K562 (cell line): ENCODE data around the gene ZDHHC19. TPM values are rescaled to one million over a fixed set of nuclear protein-coding genes. Genes with fewer than 3 reads are reported as not detected.

Experiments
- BRD4 ChIP-seq: fragments of 200-600 bp; sonication (generic); IDR thresholded peaks from 2 replicates; pipeline ENCODE4 v1.6.1; 2017; ENCODE audit warnings: inconsistent platforms
- C11orf30 ChIP-seq: fragments of 450-650 bp; IDR thresholded peaks from 2 replicates; pipeline ENCODE4 v1.6.1; 2016; ENCODE audit warnings: low read depth, mild to moderate bottlenecking
- CCAR2 ChIP-seq: fragments of 200-400 bp; formaldehyde crosslinking; IDR thresholded peaks from 2 replicates; pipeline ENCODE4 v1.6.1; 2017; ENCODE audit warnings: mild to moderate bottlenecking, low read depth, low read length
- CREM ChIP-seq: IDR thresholded peaks from 2 replicates; pipeline ENCODE4 v1.6.1; 2014; ENCODE audit warnings: antibody characterized with exemption, low read depth
- CXXC5 ChIP-seq: fragments of 250-450 bp; sonication (Bioruptor Pico); IDR thresholded peaks from 2 replicates; pipeline ENCODE4 v1.8.0; 2022; ENCODE audit warnings: inconsistent platforms, mild to moderate bottlenecking, moderate library complexity
- EGR1 ChIP-seq: fragments of 450-650 bp; conservative IDR thresholded peaks from 2 replicates; pipeline ENCODE4 v1.6.1; 2017; ENCODE audit warnings: mild to moderate bottlenecking
- ESRRB ChIP-seq: fragments of 250-450 bp; sonication (Bioruptor Pico); IDR thresholded peaks from 2 replicates; pipeline ENCODE4 v1.5.0; 2020; ENCODE audit warnings: mild to moderate bottlenecking, moderate library complexity, borderline replicate concordance
- HDAC2 ChIP-seq: fragments of 450-650 bp; IDR thresholded peaks from 2 replicates; pipeline ENCODE4 v1.6.1; 2016; ENCODE audit warnings: mild to moderate bottlenecking
- MTA3 ChIP-seq: fragments of 450-650 bp; formaldehyde crosslinking; IDR thresholded peaks from 2 replicates; pipeline ENCODE4 v1.6.1; 2017; ENCODE audit warnings: mild to moderate bottlenecking, borderline replicate concordance
- NFXL1 ChIP-seq: fragments of 450-650 bp; formaldehyde crosslinking; IDR thresholded peaks from 2 replicates; pipeline ENCODE4 v1.4.0; 2021; ENCODE audit warnings: mild to moderate bottlenecking
- PHTF2 ChIP-seq: fragments of 250-450 bp; sonication (Bioruptor Pico); IDR thresholded peaks from 2 replicates; pipeline ENCODE4 v1.5.0; 2021; ENCODE audit warnings: mild to moderate bottlenecking
- POLR3G ChIP-seq: IDR thresholded peaks from 2 replicates; pipeline ENCODE4 v1.6.1; 2011; ENCODE audit not compliant: insufficient read length, insufficient replicate concordance; ENCODE audit errors: extremely low read depth
- RFX5 ChIP-seq: IDR thresholded peaks from 2 replicates; pipeline ENCODE4 v1.6.1; 2011; ENCODE audit warnings: low read depth, mild to moderate bottlenecking, improper control_type of control experiment, low read length
- SMARCC2 ChIP-seq: fragments of 450-650 bp; IDR thresholded peaks from 2 replicates; pipeline ENCODE4 v1.6.1; 2017; ENCODE audit warnings: antibody characterized with exemption, moderate library complexity, mild to moderate bottlenecking, low read depth
- TCF3 ChIP-seq: sonication (generic); formaldehyde crosslinking; IDR thresholded peaks from 2 replicates; pipeline ENCODE4 v1.4.0; 2020; ENCODE audit warnings: mild to moderate bottlenecking, missing genetic modification reagents
- UBTF ChIP-seq, 2 experiments: IDR thresholded peaks; 2 replicates each; pipeline ENCODE4 v1.6.1; 2012; ENCODE audit warnings: improper control_type of control experiment in 2 of 2, low read depth in 2 of 2, low read length in 2 of 2, borderline replicate concordance in 1 of 2
- ZNF12 ChIP-seq: sonication (generic); formaldehyde crosslinking; IDR thresholded peaks from 2 replicates; pipeline ENCODE4 v1.4.0; 2020; ENCODE audit warnings: mild to moderate bottlenecking, missing genetic modification reagents
- ZNF134 ChIP-seq: fragments of 250-450 bp; sonication (Bioruptor Pico); conservative IDR thresholded peaks from 2 replicates; pipeline ENCODE4 v1.4.0; 2020
- ZNF212 ChIP-seq: fragments of 450-650 bp; formaldehyde crosslinking; IDR thresholded peaks from 2 replicates; pipeline ENCODE4 v1.4.0; 2020; ENCODE audit warnings: mild to moderate bottlenecking
- ZNF24 ChIP-seq: fragments of 450-650 bp; IDR thresholded peaks from 2 replicates; pipeline ENCODE4 v1.6.1; 2016
- ZNF316 ChIP-seq: fragments of 450-650 bp; IDR thresholded peaks from 2 replicates; pipeline ENCODE4 v1.6.1; 2016
- ZNF57 ChIP-seq: fragments of 450-650 bp; formaldehyde crosslinking; IDR thresholded peaks from 2 replicates; pipeline ENCODE4 v1.4.0; 2020; ENCODE audit warnings: mild to moderate bottlenecking, moderate library complexity
- ZNF609 ChIP-seq: sonication (generic); formaldehyde crosslinking; IDR thresholded peaks from 2 replicates; pipeline ENCODE4 v1.8.1; 2023; ENCODE audit warnings: missing genetic modification reagents, mild to moderate bottlenecking, borderline replicate concordance
- ZNF695 ChIP-seq: fragments of 450-650 bp; formaldehyde crosslinking; IDR thresholded peaks from 2 replicates; pipeline ENCODE4 v1.4.0; 2020; ENCODE audit warnings: mild to moderate bottlenecking, moderate library complexity
- ZNF76 ChIP-seq: fragments of 250-450 bp; sonication (Bioruptor Pico); IDR thresholded peaks from 2 replicates; pipeline ENCODE4 v1.4.0; 2020; ENCODE audit warnings: mild to moderate bottlenecking, moderate library complexity, borderline replicate concordance
- polyA plus RNA-seq, 8 experiments: library from polyadenylated mRNA; depleted of rRNA in 4 of 8; stranded (reverse) in 5 of 8; unstranded in 3 of 8; fragments of >200 nt; fragmentation: Nextera tagmentation in 2 of 8; fragmentation: Illumina TruSeq in 1 of 8; extraction: Ambion mirVana in 2 of 8; extraction: Trizol in 1 of 8; gene quantifications; 2 replicates each; pipeline versions ENCODE4 v1.2.1 to v1.2.3, GENCODE V29; 2011 to 2014; ENCODE audit warnings: inconsistent platforms in 1 of 8, missing spikeins in 1 of 8
- total RNA-seq, 7 experiments: library from RNA; depleted of rRNA in 6 of 7; stranded (reverse); fragments of >200 nt in 6 of 7; fragmentation: Illumina TruSeq in 2 of 7; extraction: Trizol in 2 of 7; gene quantifications; 2 replicates each; pipeline versions ENCODE4 v1.2.1 to v1.2.3, GENCODE V29; 2011 to 2021; ENCODE audit warnings: low replicate concordance in 1 of 7

The ZDHHC19 gene
- total and polyA plus RNA-seq, 9 of the 15 experiments (the other 6 are each of a cell fraction or from before 2014, with no cell fraction given) = 0.40 to 5.5 (median 1.1) TPM

DNA sequence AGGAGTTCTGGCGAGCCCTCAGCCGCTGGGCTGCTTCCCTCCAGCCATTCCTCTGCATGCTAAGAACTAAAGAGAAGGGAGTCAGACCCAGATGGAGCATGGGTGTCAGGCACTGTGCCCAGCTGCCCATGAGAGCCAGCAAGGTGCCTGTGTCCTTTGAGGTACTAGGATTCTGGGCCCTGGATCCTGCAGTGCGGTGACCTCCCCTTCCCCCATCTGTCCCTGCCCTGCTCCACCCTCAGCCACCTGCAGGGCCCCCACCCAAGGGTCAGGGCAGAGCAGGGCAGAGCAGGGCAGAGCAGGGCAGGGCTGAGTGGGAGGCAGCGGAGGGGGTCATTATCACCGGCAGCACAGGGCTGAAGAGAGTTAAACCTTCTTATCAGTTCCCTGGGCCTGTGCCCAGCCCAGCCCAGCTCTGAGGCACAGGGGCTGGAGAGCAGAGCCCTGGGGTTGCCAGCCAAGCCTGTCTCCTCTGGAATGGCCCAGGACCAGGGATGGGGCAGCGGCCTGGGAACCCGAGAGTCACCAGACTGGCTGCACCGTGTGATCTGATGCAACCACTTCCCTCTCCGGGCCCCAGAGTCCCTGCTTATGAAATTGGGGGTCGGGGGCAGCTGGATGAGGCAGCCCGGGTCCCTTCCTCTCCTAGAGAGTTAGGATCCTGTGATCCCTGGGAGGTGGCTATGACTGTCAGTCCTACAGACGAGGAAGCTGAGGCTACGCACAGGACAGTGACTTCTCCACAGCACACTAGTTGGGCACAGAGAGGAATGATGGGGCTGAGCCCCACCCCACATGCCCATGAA lies 17.3 kb downstream of the ZDHHC19 start (continued):
- TF ChIP-seq ZNF76 (CRISPR knock-in tag) = peak; percentile 84; the same call in 1 of the 2 replicates
- TF ChIP-seq RFX5 = no peak
- TF ChIP-seq POLR3G = no peak
- TF ChIP-seq ZNF57 = no peak
- TF ChIP-seq ZNF134 (CRISPR knock-in tag) = no peak
- TF ChIP-seq ESRRB (CRISPR knock-in tag) = no peak
- TF ChIP-seq CCAR2 = no peak
- TF ChIP-seq NFXL1 = no peak
- TF ChIP-seq PHTF2 (CRISPR knock-in tag) = no peak
- no peak for TF ChIP-seq ZNF316
- TF ChIP-seq ZNF212 = no peak
- 0 out of 2 replicates have a peak, but pooled peaks have one; percentile 12 for TF ChIP-seq CREM
- no peak for TF ChIP-seq C11orf30
- peak; percentile 72 for TF ChIP-seq CXXC5 (CRISPR knock-in tag)
- no peak for TF ChIP-seq BRD4
- peak; percentile 59; the same call in 1 of the 2 replicates for TF ChIP-seq MTA3
- no peak for TF ChIP-seq HDAC2
- no peak for TF ChIP-seq ZNF609 (CRISPR knock-in tag)
- TF ChIP-seq SMARCC2 = no peak
- no peak for TF ChIP-seq UBTF (IDR thresholded peaks at IDR 0.05; ENCODE audit: borderline replicate concordance in 1 of 2, low read depth in 2 of 2, low read length in 2 of 2)
- no peak for TF ChIP-seq ZNF695 (CRISPR knock-in tag)
- TF ChIP-seq EGR1 = no peak; the same call in 1 of the 2 replicates
- TF ChIP-seq ZNF12 = no peak
- no peak for TF ChIP-seq ZNF24
- peak; percentile 84 for TF ChIP-seq TCF3 (CRISPR knock-in tag)
